Lung (tissue), 12 donors: ENCODE measurements around the gene RALGAPA2. TPM values are rescaled to one million over a fixed set of nuclear protein-coding genes. Genes with fewer than 3 reads are reported as not detected.

Experiments
- ATAC-seq: fragments of 200-7000 bp; cut with Tn5 transposase; one replicate; pipeline ENCODE4 v1.9.1; 2020; ENCODE audit warnings: moderate number of reproducible peaks; ENCODE audit not compliant: insufficient read depth, low FRiP score
- DNase-seq, 3 donors: peaks; one replicate each; pipeline ENCODE4 v3.0.0-alpha.2; 2013 to 2017
- H3K27ac ChIP-seq, 2 donors: one replicate each; pipeline ENCODE4 v1.5.1; 2013; ENCODE audit warnings: mild to moderate bottlenecking in 2 of 2, moderate library complexity in 2 of 2, control low read depth in 1 of 2, inconsistent platforms in 1 of 2, low read depth in 1 of 2, low read length in 1 of 2
- H3K27me3 ChIP-seq, 3 donors: one replicate each; pipeline ENCODE4 v1.5.1; 2013; ENCODE audit warnings: low read length in 2 of 3; ENCODE audit not compliant: control insufficient read depth in 3 of 3, insufficient read depth in 3 of 3
- H3K36me3 ChIP-seq, 4 donors: one replicate each; pipeline ENCODE4 v1.5.1; 2013; ENCODE audit warnings: low read length in 4 of 4, mild to moderate bottlenecking in 1 of 4, moderate library complexity in 1 of 4; ENCODE audit not compliant: control insufficient read depth in 4 of 4, insufficient read depth in 4 of 4
- H3K4me1 ChIP-seq, 5 donors: one replicate each; pipeline ENCODE4 v1.5.1; 2013; ENCODE audit warnings: low read length in 5 of 5, mild to moderate bottlenecking in 2 of 5, moderate library complexity in 1 of 5; ENCODE audit not compliant: control insufficient read depth in 5 of 5, insufficient read depth in 5 of 5
- H3K4me3 ChIP-seq: one replicate; pipeline ENCODE4 v1.5.1; 2013; ENCODE audit warnings: mild to moderate bottlenecking, control low read depth, moderate library complexity
- H3K9ac ChIP-seq, 2 donors: one replicate each; pipeline ENCODE4 v1.5.1; 2013; ENCODE audit warnings: low read length in 2 of 2, control low read depth in 1 of 2; ENCODE audit not compliant: insufficient read depth in 1 of 2
- H3K9me3 ChIP-seq, 4 donors: one replicate each; pipeline ENCODE4 v1.5.1; 2013; ENCODE audit warnings: low read length in 3 of 4, mild to moderate bottlenecking in 1 of 4, moderate library complexity in 1 of 4; ENCODE audit not compliant: control insufficient read depth in 4 of 4, insufficient read depth in 3 of 4
- CTCF ChIP-seq: IDR thresholded peaks from 2 replicates; pipeline ENCODE4 v1.5.1; 2012; ENCODE audit warnings: mild to moderate bottlenecking; ENCODE audit errors: control extremely low read depth, extremely low read depth
- WGBS, 2 donors: extraction: QIAGEN DNeasy Blood & Tissue Kit; methylation state at CpG; one replicate each; pipeline ENCODE4 v1.1.7; 2013; 5-methylcytosine and 5-hydroxymethylcytosine counted together
- polyA plus RNA-seq, 2 donors: library from polyadenylated mRNA; stranded (reverse); fragments of 200-250 nt; gene quantifications; one replicate each; pipeline ENCODE4 v1.2.1, GENCODE V29; 2013
- total RNA-seq, 2 donors: library from RNA; depleted of rRNA in 1 of 2; stranded (reverse); fragments of >200 nt in 1 of 2; gene quantifications; one replicate each; pipeline ENCODE4 v1.2.1, GENCODE V29; 2014 to 2021
- donor health status: control.
- donor health status: control.
- donor health status: Bipolar disorder and iron deficiency.
- donor health status: healthy.
- donor health status: DM: yes; HTN: yes; CAD: no.

The RALGAPA2 gene
- total and polyA plus RNA-seq, 4 donors, result 12.1 to 83.4 (median 55.6) TPM

GRCh38 chr20:20425823-20426654 is 286.4 kb downstream of the RALGAPA2 start:
- no peaks in the 10 kb centered on the region for H3K27me3 ChIP-seq
- ATAC-seq, result no peak

DNA sequence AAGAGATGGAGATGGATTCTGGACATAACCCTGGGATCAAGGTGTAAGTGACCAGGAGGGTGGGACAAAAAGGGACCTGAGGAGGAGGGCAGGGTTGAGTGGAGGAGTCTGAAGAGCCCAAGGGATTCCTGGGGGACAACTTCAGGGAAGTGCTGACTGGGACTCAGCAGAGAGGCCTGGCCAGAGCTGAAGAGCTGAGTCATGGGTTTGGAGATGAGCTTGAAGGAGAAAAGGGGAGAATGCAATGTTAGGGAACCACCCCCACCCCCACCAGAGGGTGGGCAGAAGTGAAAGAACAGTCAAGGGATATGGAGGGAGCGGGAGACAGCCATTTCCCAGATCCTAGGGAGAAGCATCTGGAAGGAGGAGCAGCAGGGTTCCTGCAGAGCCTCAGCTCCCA is 289.3 kb downstream of the RALGAPA2 start:
- Histone ChIP-seq H3K4me1 (no peaks in the 10 kb centered on the region), H3K4me3 (no peak overlapping the region), H3K27ac (no peak overlapping the region), H3K9me3 (no peaks in the 10 kb centered on the region), H3K27me3 (no peaks in the 10 kb centered on the region), H3K36me3 (peaks cover 0 to 20% (median 5%) of the 10 kb centered on the region in 4 donors), H3K9ac (no peak overlapping the region)
- WGBS, 2 donors, result 97 to 100% methylated on average over 1 of the region's 1 CpG
- ATAC-seq (no peak), DNase-seq (no peak)
- no peak for TF ChIP-seq CTCF

More at GRCh38 chr20:20425823-20426654, 286.4 kb downstream of the RALGAPA2 start:
- 85% methylated on average over 5 of the region's 5 CpGs for WGBS, 2 donors
- Histone ChIP-seq H3K9ac (no peak overlapping the region), H3K9me3 (no peaks in the 10 kb centered on the region), H3K4me1 (no peaks in the 10 kb centered on the region), H3K27ac (no peak overlapping the region), H3K4me3 (no peak overlapping the region), H3K36me3 (peaks cover 0 to 22% (median 4%) of the 10 kb centered on the region in 4 donors)
- TF ChIP-seq CTCF, result no peak
- DNase-seq, result no peak

GRCh38 chr20:20417876-20418676 is 294.4 kb downstream of the RALGAPA2 start:
- Histone ChIP-seq H3K9me3 (no peaks in the 10 kb centered on the region), H3K27ac (no peak overlapping the region), H3K9ac (no peak overlapping the region), H3K4me1 (peaks cover 0 to 7% (median 0%) of the 10 kb centered on the region in 5 donors), H3K27me3 (no peaks in the 10 kb centered on the region), H3K36me3 (peaks cover 0 to 19% (median 6%) of the 10 kb centered on the region in 4 donors), H3K4me3 (no peak overlapping the region)
- DNase-seq, result no peak
- WGBS, 2 donors, result 86 to 93% methylated on average over 8 of the region's 8 CpGs
- no peak for TF ChIP-seq CTCF
- ATAC-seq, result no peak
